Measurements from ENCODE around the gene CHTF18.
A peak's percentile ranks its signal among the peaks of the same experiment; 100 is the strongest.
"Not testable (repeated sequence)": the region's sequence is repeated elsewhere in the genome, so short reads cannot be mapped to it uniquely, and the experiment has no call there.

CHTF18 gene

GRCh38 chr16:808085-808386 lies 19.6 kb downstream of the CHTF18 start:
- DNase-seq (ENCODE audit: low spot score), result no peak

GRCh38 chr16:813204-813915 lies 24.9 kb downstream of the CHTF18 start:
- no peak for DNase-seq (ENCODE audit: low spot score)

GRCh38 chr16:813916-814412 lies 25.5 kb downstream of the CHTF18 start:
- DNase-seq (ENCODE audit: low spot score), result no peak

- peak; percentile 57 for DNase-seq (ENCODE audit: low spot score)
Observed at GRCh38 chr16:814974-815373, 26.6 kb downstream of the CHTF18 start.

GRCh38 chr16:815861-816260 lies 27.4 kb downstream of the CHTF18 start:
- no peak for DNase-seq (ENCODE audit: low spot score)

GRCh38 chr16:817001-817906 lies 28.8 kb downstream of the CHTF18 start:
- no peak for DNase-seq (ENCODE audit: low spot score)

GRCh38 chr16:818132-818531 lies 29.7 kb downstream of the CHTF18 start:
- DNase-seq (ENCODE audit: low spot score), result no peak

GRCh38 chr16:818592-818991 lies 30.2 kb downstream of the CHTF18 start:
- no peak for DNase-seq (ENCODE audit: low spot score)

- DNase-seq (ENCODE audit: low spot score), result no peak
Observed at GRCh38 chr16:819336-820043, 31.1 kb downstream of the CHTF18 start.

GRCh38 chr16:820044-820408 lies 31.6 kb downstream of the CHTF18 start:
- not testable (repeated sequence) for DNase-seq (ENCODE audit: low spot score)

GRCh38 chr16:820748-821147 lies 32.3 kb downstream of the CHTF18 start:
- no peak for DNase-seq (ENCODE audit: low spot score)

GRCh38 chr16:821751-822150 lies 33.3 kb downstream of the CHTF18 start:
- DNase-seq (ENCODE audit: low spot score), result no peak

- DNase-seq (ENCODE audit: low spot score), result no peak
Observed at GRCh38 chr16:822174-822908, 33.9 kb downstream of the CHTF18 start.

GRCh38 chr16:822909-823297 lies 34.5 kb downstream of the CHTF18 start:
- DNase-seq (ENCODE audit: low spot score), result no peak

- no peak for DNase-seq (ENCODE audit: low spot score)
Observed at GRCh38 chr16:824194-824593, 35.8 kb downstream of the CHTF18 start.

GRCh38 chr16:824601-825000 lies 36.2 kb downstream of the CHTF18 start:
- DNase-seq (ENCODE audit: low spot score), result no peak

GRCh38 chr16:825341-826061 lies 37.1 kb downstream of the CHTF18 start:
- no peak for DNase-seq (ENCODE audit: low spot score)

GRCh38 chr16:827513-827912 lies 39.1 kb downstream of the CHTF18 start:
- no peak for DNase-seq (ENCODE audit: low spot score)

- no peak for DNase-seq (ENCODE audit: low spot score)
Observed at GRCh38 chr16:828891-829290, 40.5 kb downstream of the CHTF18 start.

GRCh38 chr16:830107-830870 lies 41.9 kb downstream of the CHTF18 start:
- DNase-seq (ENCODE audit: low spot score), result no peak

Measured in RKO (cell line).